Measurements from ENCODE around the gene CARD19.
A peak's percentile ranks its signal among the peaks of the same experiment; 100 is the strongest.
"Not testable (repeated sequence)": the region's sequence is repeated elsewhere in the genome, so short reads cannot be mapped to it uniquely, and the experiment has no call there.

Gene CARD19

GRCh38 chr9:93107151-93107824, 11.3 kb downstream of the CARD19 start:
- DNase-seq (ENCODE audit: low spot score) = no peak

- DNase-seq (ENCODE audit: low spot score) = no peak
Observed at GRCh38 chr9:93107825-93108161, 11.8 kb downstream of the CARD19 start.

DNA sequence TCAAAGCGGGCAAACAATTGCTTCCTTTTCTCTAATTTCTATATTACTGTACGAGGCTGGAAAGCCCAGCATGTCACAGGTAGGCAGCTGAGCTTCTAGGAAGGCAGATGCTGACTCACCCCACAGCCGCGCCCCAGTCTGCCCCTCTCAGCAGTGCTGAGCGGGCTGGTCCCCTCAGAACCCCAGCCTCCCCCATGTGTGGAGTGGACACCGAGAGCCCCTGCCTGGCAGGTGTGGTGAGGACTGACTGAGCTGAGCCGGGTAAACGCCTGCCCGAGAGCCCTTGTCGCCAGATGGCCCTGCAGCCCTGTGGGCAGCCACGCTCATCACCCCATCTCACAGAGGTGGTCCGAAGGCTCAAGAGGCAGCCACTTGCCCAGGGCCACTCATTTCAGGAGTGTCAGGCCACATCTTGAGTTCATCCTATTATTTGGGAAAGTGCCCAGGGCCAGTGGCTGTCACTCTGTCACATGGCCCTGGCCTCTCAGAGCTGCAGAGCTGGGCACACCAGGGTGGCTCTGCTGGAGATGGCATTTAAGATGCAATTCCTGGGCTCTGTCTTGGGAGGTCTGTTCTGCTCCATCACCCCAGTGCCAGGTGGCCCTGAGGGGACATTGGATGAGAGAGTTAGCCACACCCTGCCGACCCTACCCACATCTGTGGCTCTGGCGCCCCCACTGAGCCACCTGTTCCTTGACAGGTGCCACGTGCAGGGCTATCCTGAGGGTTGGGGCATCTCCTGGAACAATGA, 12.4 kb downstream of the CARD19 start:
- DNase-seq (ENCODE audit: low spot score) = no peak

- DNase-seq (ENCODE audit: low spot score) = no peak
Observed at GRCh38 chr9:93110311-93110855, 14.4 kb downstream of the CARD19 start.

DNA sequence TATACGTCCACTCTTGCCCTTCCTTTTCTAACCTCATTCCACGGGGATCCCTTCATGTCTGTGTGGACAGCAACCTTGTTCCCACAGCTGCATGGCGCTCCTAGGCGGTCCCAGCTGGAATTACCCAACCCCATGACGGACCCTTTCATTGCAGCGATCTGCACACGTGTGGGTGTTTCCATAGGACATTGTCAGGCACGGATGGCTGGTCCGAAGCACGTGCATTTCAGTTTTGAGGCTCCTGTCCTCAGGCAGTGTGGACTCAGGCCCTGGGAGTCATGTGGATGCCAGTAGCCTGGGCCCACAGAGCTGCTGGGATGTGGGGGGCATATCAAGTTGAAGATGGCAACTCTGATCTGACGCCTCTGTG, 15.0 kb downstream of the CARD19 start:
- DNase-seq (ENCODE audit: low spot score) = no peak

DNA sequence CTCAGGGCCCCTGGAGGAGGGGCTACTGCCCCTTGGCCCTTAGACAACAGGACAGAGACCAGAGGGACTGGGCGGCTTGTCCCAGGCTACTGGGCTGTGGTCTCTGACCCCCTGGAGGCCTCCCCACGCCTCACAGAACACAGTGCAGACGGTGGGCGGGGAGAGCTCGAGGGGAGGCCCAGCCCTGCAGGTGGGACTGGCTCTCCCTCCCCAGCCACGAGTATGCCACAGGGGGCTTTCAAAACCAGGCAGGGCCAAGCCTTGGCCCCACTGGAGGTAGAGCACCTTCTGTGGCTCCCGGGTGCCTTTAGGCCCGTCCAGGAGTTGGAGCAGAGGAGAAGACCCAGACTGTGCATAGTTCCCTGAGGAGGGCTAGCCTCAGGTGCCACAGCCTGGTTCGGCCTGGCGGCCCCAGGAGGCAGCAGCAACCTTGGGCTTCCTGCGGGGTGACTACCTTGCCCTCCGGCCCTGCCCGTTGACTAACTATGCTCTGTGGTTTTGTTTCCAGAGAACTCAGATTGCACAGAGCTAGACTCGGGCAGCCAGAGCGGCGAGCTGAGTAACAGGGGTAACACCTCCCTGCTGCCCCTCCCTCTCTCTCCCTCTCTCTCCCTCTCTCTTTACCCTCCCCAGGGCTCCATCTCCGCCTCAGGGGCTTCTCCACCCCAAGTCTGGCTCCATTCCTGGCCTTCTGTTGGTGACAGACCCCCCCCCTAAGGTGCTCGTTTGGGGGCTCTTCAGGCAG, 15.5 kb downstream of the CARD19 start:
- DNase-seq (ENCODE audit: low spot score) = no peak

DNA sequence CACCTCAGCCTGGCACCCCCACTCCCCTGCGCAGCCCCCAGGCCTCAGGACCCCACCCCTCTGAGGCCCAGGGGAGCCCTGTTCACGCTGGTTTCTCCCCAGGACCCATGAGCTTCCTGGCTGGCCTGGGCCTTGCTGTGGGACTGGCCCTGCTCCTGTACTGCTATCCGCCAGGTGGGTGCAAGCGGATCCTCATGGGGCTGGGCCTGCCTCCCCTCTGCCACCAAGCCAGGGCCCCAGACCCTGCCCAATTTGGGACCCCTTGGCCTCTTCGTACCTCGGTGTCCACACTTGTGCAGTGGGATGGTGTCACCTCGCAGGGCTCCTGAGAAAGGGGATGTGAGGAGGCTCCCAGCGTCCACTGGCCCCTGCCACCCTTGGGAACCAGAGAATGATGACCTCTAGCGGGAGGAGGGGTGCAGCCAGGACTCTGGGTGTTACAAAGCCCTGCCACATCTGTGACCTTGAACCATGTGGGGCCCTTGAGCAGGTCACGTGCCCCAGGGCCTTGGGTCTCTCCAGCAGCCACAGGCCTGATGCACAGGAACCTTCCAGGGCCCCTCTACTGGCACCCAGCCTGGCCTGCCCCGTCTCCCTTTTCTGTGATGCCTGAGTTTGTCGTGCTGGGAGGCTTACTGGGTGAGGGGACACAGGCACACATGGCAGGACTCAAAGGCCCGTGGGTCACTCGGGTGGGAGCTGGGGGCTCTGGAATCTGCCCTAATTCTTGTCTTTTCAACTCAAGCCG, 16.3 kb downstream of the CARD19 start:
- DNase-seq (ENCODE audit: low spot score) = no peak

DNA sequence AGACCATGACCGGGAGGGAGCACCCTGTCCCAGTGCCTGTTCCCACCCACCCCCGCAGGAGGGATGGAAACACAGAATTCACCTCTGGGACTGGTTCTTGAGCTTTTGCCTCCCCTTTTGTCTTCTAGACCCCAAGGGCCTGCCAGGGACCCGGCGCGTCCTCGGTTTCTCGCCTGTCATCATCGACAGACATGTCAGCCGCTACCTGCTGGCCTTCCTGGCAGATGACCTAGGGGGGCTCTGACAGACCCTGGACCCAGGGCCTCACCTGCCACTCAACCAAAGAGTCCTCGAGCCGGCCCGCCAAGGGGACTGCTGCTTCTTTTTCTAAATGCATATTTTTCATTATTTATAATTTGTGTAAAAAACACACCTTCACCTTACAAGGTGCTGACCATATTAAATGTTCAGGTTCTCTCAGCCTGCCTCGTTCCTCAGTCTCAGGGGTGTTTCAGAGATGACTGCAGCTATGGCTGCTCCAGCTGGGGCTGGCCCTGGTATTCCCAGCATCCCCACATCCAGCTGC, 16.9 kb downstream of the CARD19 start:
- DNase-seq (ENCODE audit: low spot score) = no peak

GRCh38 chr9:93114169-93114983, 18.4 kb downstream of the CARD19 start:
- DNase-seq (ENCODE audit: low spot score) = no peak

- DNase-seq (ENCODE audit: low spot score) = no peak
Observed at GRCh38 chr9:93114984-93115335, 18.9 kb downstream of the CARD19 start.

- DNase-seq (ENCODE audit: low spot score) = no peak
Observed at GRCh38 chr9:93115486-93116071, 19.6 kb downstream of the CARD19 start.

- peak; percentile 70 for DNase-seq (ENCODE audit: low spot score)
Observed at GRCh38 chr9:93116072-93116961, 20.3 kb downstream of the CARD19 start.

DNA sequence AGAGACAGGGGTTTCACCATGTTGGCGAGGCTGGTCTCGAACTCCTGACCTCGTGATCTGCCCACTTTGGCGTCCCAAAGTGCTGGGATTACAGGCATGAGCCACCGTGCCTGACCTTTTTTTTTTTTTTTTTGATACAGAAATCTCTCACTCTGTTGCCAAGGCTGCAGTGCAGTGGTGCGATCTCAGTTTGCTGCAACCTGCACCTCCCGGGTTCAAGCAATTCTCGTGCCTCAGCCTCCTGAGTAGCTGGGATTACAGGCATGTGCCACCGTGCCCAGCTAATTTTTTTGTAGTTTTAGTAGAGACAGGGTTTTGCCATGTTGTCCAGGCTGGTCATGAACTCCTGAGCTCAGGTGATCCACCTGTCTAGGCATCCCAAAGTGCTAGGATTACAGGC, 21.5 kb downstream of the CARD19 start:
- DNase-seq (ENCODE audit: low spot score) = not testable (repeated sequence)

DNA sequence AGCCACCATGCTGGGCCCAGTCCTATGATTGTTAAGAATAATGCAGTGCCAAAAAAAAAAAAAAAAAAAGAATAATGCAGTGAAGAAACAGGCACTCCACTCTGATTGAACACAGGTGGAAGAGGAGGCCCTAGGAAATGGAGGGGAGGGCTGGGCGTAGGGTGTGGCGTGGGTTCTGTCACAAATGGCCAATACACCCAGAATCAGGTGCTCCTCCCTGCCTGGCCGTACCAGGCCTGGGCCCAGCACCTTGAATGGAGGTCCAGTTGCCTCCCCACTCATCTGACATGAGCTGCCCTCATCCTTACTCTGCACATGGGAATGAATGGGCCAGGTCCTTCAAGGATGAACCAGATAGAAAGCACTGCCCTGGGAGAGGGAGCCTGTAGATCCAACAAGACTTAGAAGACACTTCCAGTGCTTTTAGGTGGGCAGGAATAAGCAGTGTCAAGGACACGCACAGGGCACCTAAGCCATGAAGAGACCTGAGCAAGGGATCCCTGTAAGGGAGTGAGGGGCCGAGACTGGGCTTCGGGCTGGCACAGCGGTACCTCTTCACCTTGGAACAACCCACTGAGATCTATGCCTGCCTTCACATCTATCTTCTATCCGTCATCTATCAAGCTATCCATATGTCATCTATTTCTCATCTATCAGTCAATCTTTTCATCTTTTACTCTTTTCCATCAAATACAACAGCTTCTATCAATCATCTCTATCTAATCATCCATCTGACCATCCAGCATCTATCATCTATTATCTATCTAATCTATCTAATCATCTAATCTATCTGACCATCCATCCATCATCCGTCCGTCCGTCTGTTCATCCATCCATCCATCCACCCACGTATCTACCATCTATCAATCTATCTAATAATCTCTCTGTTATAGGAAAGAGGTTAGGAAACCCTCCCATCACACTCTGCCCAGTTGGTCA, 22.2 kb downstream of the CARD19 start:
- DNase-seq (ENCODE audit: low spot score) = no peak

- no peak for DNase-seq (ENCODE audit: low spot score)
Observed at GRCh38 chr9:93118863-93119702, 23.1 kb downstream of the CARD19 start.

DNA sequence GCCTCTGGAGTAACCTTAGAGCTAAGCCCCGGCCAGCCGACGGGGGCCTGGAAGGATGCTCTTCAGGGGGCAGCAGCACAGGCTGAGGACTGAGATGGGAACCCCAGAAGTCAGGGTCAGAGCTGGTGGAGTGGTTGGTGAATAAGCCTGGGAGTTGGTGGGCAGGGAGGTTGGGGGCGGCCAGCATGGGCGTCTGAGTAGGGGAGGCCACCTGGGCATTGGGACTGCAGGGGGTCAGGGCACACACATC, 23.6 kb downstream of the CARD19 start:
- DNase-seq (ENCODE audit: low spot score) = no peak

DNA sequence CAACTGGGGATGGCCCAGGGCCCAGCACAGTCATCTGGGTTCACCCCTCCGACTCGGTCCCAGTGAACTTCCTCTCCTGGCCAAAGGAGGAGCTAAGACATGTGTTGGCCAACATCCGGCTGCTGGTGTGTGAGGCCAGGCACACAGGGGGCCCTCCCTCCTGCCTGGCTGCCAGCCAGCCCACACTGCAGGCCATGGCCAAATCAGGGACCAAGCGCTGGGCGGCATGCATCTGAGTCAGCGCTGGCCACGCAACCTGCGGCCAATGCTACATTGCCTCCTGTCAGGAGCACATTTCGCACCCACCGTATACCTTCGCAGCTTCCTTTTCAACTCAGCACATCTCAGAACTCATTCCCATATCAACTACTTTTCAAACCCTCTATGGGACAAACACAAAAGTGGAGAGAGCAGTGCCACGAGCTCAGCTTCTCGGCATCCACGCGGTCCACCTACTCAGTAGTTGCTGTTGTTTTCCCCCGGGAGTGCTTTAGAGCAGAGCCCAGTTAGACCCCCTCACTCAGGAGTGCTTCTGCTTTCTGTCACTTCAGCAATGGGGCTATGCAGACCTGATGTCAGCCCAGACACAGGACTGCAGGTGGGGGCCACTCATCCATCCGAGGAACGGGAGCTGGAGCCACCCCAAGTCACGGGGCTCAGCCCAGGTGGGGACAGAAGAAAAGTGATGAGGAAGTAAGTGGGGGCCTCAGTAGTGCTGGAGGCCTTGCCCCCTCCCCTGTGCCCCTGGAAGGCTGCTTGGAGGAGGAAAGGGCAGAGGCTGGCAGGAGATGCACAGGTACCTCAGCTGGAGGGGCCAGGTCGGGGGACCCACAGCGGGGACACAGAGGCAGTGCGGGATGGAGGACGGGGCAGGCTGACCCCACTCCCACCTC, 24.2 kb downstream of the CARD19 start:
- peak; percentile 94 for DNase-seq (ENCODE audit: low spot score)

Measured in AG08396 (cell line).